GM18909 (cell line): Measurements from ENCODE around the gene EPN1.

ENCODE experiments used
- ATAC-seq: cut with Tn5 transposase; IDR thresholded peaks from one replicate; pipeline ENCODE4 v1.9.1; 2021; ENCODE audit warnings: mild to moderate bottlenecking; ENCODE audit not compliant: unreplicated experiment, poor library complexity

EPN1 gene

DNA sequence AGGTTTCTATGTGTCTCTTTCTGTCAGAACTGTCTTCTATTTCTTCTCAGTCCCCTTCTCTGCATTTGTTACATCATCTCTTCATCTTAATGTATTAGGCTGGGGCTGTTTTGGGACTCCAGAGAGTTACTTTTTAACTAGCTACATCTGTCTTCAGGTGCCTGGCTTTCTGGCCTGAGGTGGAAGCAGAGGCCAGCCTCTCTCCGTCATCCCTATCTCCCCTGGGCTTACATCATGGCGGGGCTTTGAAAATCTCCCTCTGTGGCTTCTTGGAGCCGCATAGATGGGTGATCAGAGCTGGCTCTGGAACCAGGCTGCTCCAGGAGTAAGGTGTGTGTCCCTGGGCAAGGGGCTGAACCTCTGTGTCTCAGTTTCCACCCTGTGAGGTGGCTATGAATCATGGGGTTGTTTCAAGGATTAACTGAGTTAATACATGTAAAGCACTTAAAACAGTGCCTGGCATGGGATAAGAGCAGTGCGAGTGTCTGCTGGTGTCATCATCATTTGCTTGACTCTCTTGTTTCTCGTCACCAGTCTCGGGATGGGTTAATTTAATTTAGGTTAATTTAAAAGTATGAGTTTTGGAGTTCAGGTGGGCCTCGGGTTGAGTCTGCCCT is 2.0 kb downstream of the EPN1 start:
- ATAC-seq = no peak

DNA sequence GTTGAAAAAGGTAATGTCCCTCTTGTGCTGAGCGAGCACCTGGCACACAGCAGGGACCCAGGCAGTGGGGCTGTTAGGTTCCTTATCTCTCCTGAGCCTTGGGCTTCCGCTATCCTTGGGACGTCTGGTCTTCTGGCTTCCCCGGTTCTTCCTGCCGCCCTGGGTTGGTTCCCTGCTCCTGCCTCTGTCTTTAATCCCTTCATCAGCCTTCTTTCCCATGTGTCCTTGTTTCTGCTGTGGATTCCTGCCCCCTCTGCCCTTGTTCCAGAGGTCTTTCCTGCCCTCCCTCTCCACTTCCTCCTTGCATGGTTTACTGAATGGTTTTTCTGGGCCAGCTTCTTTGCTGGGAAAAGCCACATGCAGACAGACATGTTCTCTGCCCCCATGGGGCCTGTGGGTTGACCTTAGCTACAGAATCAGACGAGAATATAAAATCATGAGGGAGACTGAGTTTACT is 2.6 kb downstream of the EPN1 start:
- ATAC-seq = no peak

DNA sequence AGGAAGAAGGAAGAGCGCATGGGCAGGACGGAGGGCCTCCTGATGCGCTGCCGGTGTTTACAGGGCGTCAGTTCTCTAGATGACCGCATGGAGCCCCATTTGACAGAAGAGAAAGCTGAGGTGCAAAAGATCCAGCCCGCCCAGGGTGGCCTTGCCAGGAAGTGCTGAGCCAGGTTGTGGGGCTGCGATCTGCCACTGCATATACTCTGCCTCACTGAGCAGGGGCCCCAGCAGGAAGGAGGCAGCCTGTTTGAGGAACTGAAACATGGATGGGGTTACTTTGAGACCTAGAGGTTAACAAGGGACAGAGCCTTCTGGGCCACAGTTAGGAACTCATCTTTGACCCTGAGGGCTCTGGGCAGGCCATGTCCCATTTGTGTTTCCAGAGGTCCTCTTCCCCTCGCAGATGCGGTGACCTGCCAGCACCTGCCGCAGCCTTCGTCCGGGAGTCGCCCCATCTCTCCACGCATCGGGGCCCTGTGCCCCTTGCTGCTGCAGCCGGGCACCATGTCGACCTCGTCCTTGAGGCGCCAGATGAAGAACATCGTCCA is 3.2 kb downstream of the EPN1 start:
- ATAC-seq = peak; percentile 78

DNA sequence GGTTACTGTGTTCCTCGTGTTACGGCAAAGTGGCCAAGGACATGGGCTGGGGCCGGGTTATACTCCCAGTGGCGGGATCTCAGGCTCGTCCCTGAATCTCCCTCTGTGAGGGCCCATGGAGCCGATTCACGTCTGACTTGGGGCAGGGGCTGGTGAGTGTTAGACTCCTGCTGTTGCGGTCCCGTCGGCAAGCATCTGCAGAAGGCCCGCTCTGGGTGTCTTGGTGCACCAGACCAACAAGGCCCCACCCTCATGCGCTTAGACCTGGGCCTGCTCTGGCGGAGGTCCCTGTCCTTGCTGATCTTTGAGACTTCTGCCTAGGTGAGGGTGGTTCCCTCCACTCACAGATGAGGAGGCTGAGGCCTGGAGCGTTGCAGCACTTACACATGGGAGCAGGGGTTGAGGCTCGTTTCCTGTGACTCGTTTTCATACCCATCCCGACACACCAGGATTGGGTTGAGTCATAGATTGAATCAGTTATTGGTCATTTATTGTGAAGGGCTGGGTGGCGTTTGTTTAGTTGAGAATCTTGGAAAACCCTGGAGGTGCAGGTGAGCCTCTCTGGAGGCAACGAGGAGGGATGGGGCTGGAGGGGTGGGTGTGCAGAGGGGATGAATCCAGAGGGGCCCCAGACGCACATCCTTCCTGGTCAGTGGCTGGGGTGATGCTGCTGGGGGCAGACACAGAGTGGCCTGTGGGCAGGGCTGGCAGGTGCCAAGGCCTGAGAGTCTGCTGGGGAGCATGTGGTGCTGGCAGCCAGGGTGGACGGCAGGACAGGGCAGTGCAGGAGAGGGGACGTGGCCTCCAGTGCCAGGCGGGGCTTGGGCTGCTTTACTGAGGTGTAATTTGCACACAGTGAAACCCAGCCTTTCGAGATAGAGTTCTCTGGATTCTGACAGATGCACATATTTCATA is 4.6 kb downstream of the EPN1 start:
- ATAC-seq = no peak

DNA sequence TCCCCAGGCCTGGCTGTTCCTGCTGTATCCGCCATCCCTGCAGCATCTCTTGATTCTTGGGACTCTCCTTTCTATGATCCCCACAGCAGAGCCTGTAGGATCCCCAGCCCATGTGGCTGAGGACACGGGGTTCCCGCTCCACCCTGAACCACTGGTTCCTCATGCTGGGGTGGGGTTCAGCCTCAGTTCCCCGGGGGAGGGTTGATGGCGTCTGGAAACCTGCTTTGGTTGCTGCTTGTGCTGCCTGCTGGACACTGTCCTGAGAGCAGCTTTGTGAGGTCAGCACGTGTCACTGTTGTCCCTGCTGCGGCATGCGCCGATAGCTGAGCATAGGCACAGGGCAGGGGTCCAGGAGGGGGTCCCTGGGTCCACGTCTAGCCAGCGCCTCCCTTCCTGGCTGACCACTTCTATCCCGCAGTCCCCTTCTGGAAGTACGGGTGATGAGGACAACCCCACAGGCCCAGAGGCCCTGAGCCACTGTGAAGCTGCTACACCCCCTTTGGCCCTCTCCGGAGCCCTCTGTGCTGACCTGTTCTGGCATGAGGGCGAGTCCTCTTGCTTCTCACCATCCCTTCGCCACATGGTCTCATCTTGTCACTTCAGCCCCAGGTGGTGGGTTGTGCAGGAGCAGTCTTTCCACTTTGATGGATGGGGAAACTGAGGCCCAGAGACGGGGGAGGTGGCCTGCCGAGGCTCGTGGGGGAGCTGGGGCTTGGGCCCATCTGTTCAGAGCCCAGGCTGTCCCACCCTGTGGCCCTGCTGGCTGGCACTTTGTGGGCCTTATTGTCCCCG is 5.5 kb downstream of the EPN1 start:
- ATAC-seq = no peak

DNA sequence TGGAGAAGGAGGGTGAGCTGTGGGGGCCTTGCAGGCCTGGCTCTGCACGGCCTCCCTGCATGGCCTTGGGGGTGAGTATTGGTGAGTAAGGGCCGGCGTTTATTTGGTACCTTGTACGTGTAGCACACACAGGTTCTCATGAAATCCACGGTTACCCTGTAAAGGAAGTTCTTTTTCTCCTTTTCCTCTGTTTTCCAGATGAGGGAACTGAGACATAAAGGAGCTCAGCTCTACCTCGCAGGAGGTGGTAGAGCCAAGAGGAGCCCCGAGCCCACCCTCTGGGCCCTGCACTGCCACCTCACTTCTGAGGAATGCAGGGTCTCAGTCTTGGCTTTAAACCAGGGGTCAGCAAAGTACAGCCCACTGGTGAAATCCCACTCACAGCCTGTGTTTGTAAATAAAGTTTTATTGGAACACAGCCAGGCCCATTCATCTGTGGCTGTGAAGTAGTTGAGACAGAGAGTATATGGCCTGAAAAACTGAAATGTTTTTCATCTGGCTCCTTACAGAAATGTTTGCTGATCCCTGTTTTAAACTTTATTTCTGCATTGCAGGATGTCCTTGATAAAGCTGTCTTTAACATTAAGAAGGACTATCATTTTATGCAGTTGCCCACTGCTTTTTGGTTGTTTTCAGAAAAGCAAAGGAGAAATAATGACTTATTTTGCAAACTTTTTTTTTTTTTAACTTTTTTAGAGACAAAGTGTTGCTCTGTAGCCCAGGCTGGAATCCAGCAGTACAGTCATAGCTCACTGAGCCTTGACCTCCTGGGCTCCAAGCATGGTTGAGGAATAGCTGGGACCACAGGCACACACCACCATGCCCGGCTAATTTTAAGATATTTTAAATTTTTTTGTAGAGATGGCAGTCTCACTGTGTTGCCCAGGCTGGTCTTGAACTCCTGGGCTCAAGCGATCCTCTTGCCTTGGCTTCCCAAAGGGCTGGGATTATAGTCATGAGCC is 6.4 kb downstream of the EPN1 start:
- no peak for ATAC-seq

DNA sequence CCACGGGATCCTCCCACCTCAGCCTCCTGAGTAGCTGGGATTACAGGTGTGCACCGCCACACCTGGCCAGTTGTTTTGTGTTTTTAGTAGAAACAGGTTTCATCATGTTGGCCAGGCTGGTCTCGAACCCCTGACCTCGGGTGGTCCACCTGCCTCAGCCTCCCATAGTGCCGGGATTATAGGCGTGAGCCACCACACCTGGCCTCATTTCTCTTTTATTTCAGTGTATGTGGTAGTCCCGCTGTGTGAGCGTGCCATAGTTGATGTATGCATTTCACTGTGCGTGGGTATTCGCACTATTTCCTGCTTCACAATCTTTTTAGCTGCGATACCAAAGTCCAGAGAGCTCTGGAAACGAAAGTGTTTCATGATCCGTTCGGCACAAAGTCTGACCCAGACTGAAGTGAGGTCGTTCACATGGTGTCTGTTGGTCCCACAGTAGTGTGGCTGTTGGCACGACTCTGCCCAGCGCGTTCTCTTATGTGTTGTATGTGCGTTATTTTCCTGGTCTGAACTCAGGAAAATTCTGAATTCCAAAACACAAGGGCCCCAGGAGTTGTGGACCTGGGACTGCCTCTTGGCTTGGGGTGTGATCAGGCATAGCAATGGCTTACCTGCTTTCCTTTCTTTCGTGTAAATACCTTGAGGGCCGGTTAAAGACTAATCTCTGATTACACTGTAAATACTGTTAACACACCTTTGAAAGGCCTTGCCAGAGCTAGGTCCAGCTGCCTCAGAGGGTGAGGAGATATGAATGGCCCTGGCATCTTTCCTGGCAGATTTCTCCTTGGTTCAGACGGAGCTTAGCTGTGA is 8.6 kb downstream of the EPN1 start:
- ATAC-seq = no peak

DNA sequence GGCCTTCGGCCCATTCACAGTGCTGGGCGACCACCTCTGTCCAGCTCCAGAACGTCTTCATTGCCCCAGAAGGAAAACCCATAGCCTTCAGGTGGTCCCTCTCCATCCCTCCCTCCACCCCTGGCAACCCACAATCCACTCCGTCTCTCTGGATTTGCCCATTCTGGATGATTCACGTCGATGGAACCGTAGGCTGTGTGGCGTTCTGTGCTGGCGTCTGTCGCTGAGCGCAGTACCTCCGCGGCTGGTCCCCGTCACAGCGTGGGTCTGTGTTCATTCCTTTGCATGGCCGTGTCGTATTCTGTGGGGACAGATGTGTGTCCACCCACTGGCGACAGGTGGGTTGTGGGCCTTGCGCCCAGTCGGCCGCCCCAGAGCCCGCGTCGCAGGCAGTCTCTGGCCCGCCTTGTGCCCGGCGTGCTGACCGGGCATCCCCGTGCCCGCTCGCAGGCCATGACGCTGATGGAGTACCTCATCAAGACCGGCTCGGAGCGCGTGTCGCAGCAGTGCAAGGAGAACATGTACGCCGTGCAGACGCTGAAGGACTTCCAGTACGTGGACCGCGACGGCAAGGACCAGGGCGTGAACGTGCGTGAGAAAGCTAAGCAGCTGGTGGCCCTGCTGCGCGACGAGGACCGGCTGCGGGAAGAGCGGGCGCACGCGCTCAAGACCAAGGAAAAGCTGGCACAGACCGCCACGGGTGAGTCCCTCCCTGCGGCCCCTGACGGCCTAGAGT is 10.1 kb downstream of the EPN1 start:
- no peak for ATAC-seq

DNA sequence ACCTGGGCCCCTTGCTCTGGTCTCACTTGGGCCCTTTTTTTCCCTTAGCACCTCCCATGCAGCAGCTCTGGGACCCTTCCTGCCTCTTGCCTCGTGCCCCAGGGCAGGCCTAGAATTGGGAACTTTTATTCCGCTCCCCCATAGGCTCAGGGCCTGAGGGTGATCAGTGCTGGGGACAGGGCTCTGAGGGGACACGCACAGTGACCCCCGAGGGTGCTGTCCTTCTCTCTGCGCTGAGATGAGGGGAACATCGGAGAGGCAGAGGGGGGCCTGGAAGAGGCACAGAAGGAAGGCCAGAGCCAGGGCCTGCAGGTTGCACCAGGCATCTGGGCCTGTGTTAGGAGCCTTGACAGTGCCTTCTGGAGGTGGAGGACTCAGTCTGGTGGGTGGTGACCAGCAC is 10.8 kb downstream of the EPN1 start:
- ATAC-seq = no peak

DNA sequence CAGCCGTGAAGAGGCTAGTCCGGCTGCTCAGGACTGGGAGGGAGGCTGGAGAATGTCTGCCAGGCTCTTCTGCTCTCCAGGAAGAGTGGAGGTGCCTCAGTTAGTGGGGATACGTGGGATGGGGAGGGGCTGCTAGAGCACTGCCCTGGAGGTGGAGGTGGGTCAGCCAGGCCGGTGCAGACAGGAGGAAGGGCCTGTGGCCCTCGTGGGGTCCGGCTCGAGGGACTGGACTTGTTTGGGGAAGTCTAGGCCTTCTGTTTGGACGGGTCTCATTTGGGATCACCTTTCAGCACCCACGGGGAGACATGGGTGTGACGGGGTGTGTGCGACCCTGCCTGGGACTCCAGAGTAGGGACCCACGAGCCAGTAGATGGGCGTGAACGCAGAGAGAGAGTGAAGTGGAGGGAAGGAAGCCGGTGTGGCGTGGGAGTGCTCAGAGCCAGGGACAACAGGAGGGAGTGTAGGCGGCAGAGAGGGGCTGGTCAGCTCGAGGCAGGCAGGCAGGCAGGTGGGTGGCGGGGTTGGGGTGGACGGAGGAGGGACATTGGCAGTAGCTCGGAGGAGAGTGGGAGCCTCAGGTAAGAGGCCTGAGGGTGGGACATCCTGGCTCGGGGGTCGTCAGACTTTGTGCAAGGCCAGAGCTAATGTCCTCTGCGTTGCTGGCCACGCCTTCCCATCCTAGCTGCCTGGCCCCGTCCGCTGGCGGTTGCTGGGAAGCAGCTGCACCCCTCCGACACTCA is 11.5 kb downstream of the EPN1 start:
- ATAC-seq = no peak

DNA sequence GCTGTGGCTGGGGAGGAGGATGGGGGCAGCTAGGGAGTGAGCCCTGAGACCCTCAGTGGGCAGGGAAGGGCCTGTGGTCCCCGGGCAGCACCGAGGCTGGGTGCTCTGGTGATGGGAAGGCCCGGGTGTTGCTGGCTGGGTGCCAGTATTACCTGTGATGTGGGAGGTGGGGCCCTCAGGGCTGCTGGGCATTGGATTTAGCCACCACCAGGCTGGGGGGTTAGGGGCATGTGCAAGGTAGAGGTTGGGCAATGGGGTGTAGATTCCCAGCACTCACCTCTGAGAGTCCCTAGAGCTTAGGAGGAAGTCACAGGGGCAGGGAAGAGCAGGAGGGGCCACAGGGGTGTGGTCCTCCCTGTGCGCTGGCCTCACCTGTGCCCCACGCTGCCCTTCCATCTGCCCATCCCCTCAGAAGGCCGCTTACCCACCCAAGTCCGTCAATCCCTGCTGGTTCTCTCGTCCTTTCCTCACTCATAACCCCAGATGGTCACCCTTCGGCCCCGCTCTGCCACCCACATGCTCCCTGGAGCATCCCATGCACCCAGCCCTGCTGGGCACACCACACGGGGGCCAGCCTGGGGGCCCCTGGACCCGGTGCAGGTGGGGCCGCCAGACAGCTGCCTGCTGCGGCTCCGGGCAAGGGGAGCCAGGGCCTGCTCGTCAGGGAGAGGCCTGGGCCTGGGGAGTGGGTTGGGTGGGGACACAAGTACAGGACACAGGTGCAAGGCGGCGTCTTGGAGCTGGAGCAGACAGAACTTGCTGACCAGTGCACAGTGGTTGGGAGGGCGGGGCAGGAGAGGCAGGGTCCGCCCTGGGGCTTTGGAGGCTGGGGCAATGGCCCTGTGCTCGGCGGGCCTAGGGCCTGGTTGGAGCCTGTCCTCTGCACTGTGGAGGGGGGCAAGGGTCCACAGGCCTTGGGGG is 12.5 kb downstream of the EPN1 start:
- no peak for ATAC-seq

DNA sequence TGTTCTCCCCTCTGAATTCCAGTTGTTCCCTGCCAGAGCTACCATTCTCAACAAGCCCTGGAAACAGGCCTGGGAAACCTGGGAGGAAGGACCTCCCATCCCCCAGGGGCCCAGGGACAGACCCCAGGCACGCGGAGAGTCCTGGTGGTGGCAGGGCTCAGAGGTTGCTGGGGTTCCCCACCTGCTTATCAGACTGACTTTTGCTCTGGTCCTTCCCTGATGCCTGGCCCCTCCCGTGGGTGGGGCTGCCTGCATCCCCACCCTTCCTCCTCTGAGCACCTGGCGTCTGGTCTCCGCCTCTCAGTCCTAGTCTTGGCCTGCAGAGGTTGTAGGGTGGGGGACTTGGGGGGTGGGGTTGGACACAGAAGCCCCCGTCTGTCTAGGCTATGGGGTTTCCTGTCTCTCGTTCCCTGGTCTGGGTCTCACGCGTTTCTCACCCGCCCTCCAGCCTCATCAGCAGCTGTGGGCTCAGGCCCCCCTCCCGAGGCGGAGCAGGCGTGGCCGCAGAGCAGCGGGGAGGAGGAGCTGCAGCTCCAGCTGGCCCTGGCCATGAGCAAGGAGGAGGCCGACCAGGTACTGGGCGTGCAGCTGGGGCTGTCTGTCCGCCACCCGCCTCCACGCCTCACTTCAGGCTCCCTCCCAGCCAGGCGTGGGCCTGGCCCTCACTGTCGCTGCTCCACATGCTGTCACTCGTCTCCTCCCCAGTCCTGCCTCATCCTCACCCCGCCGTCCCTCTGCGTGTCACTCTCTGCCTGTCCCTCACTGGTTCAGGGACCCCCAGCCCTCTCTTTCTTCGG is 13.6 kb downstream of the EPN1 start:
- no peak for ATAC-seq

DNA sequence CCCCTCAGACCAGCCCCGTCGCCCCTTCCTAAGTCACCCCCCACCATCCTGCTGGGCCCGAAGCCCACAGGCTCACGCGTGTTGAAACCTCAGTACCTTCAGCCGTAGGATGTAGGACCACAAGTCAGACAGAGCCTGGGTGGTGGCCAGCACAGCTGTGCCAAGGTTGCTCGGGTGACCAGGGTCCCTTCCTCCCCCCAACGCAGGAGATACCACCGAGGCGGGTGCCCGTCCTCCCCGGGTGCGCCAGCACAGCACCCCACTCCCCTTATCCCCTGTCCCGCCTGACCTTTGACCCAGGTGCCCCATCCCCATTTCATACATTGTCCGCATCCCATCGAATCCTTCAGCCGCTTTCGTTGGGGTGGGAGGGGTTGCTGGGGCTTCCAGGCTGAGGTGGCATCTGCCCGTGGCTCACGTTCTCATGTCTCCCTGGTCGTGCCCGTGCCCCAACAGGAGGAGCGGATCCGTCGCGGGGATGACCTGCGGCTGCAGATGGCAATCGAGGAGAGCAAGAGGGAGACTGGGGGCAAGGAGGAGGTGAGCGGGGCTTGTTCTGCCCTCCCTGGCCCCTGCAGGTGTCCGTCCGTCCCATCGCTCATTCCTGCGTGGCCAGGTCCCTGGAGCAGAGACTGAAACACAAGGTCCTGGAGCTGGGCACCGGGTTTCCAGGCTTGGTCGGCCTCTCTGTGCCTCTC is 14.5 kb downstream of the EPN1 start:
- ATAC-seq = no peak

DNA sequence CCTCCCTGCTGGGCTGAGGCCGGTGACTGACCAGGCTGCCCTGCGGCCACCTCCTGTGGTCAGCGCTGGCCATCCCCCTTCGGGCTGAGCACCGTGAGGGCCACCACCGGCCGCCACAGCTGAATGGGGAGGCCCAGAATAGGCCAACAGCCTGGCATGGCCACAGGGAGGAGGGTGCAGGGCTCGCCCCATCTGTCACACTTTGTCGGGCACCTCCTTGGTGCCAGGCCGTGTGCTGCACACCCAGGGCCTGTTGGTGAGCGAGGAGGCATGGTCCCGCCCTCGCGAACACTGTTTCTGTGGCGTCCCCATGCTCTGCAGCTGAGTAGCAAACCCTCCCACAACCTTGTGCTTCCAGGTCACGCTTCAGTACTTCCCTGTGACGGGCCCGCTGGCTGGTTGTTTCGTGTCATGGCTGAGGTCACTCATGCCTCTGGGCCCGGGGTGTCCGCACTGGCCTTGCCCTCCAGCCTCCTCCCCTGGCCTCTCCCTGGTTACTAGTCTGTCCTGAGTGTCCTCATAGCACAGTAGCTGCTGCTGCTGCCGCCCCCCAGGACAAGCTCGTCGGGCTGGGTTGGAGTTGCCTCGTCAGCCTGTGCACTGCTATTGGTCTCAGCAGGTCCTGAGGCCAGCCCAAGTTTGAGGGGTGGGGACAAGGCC is 15.2 kb downstream of the EPN1 start:
- ATAC-seq = no peak
